Naive thymus-derived CD4-positive, alpha-beta T cell (primary cell): Measurements from ENCODE around the gene DHRS9. TPM values are rescaled to one million over a fixed set of nuclear protein-coding genes. Genes with fewer than 3 reads are reported as not detected.

ENCODE experiments used
- ATAC-seq: fragments of 150-1000 bp; cut with Tn5 transposase; 2 replicates; pipeline ENCODE4 v1.10.0; 2021; ENCODE audit warnings: mild to moderate bottlenecking, moderate library complexity
- CTCF ChIA-PET: fragments of 350-600 bp; sonication (Branson Sonifier 250); formaldehyde crosslinking; loops from one replicate; lab custom pipeline; 2021; ENCODE audit warnings: antibody characterized with exemption; lab: Charles Lee
- POLR2A ChIA-PET: fragments of 350-600 bp; sonication (Branson Sonifier 250); formaldehyde crosslinking; loops from one replicate; lab custom pipeline; 2021; ENCODE audit warnings: antibody characterized with exemption, inconsistent platforms; lab: Charles Lee
- DNase-seq, 9 donors: peaks; one replicate each; pipeline versions ENCODE4 v3.0.0 to v3.0.0-alpha.2; 2020 to 2022; ENCODE audit warnings: mixed read lengths in 1 of 9
- H3K27ac ChIP-seq: one replicate; pipeline ENCODE4 v1.7.0; 2013; ENCODE audit warnings: mild to moderate bottlenecking, low read depth, low read length, moderate library complexity
- H3K27me3 ChIP-seq, 2 donors: one replicate each; pipeline ENCODE4 v1.7.0; 2013; ENCODE audit warnings: low read length in 2 of 2, mild to moderate bottlenecking in 2 of 2, moderate library complexity in 2 of 2; ENCODE audit not compliant: control insufficient read depth in 2 of 2, insufficient read depth in 2 of 2
- H3K36me3 ChIP-seq, 3 experiments: 1 replicate in 2 of 3; 2 replicates in 1 of 3; pipeline ENCODE4 v1.7.0; 2013; ENCODE audit warnings: low read length in 3 of 3, mild to moderate bottlenecking in 3 of 3, moderate library complexity in 1 of 3; ENCODE audit not compliant: insufficient read depth in 3 of 3, control insufficient read depth in 2 of 3
- H3K4me1 ChIP-seq, 2 donors: one replicate each; pipeline ENCODE4 v1.7.0; 2013; ENCODE audit warnings: low read length in 2 of 2, mild to moderate bottlenecking in 2 of 2, moderate library complexity in 1 of 2; ENCODE audit not compliant: control insufficient read depth in 2 of 2, insufficient read depth in 2 of 2
- H3K4me3 ChIP-seq: 2 replicates; pipeline ENCODE4 v1.7.0; 2013; ENCODE audit warnings: mild to moderate bottlenecking, low read length
- H3K9me3 ChIP-seq, 3 experiments: 1 replicate in 2 of 3; 2 replicates in 1 of 3; pipeline ENCODE4 v1.7.0; 2013; ENCODE audit warnings: low read length in 3 of 3; ENCODE audit not compliant: control insufficient read depth in 2 of 3
- H3K27ac Mint-ChIP-seq, 9 donors: one replicate each; pipeline ENCODE4 v1.8.0; 2020 to 2022; ENCODE audit warnings: mixed read lengths in 9 of 9, mild to moderate bottlenecking in 8 of 9, moderate library complexity in 5 of 9, inconsistent platforms in 2 of 9
- H3K27me3 Mint-ChIP-seq, 5 donors: one replicate each; pipeline ENCODE4 v1.8.0; 2021 to 2022; ENCODE audit warnings: mixed read lengths in 5 of 5, mild to moderate bottlenecking in 1 of 5
- H3K36me3 Mint-ChIP-seq, 5 donors: one replicate each; pipeline ENCODE4 v1.8.0; 2020 to 2022; ENCODE audit warnings: mixed read lengths in 5 of 5, mild to moderate bottlenecking in 3 of 5, inconsistent platforms in 1 of 5
- H3K4me1 Mint-ChIP-seq, 7 donors: one replicate each; pipeline ENCODE4 v1.8.0; 2020 to 2022; ENCODE audit warnings: mixed read lengths in 7 of 7, mild to moderate bottlenecking in 3 of 7, inconsistent platforms in 1 of 7
- H3K4me3 Mint-ChIP-seq, 10 donors: one replicate each; pipeline ENCODE4 v1.8.0; 2020 to 2022; ENCODE audit warnings: mild to moderate bottlenecking in 10 of 10, mixed read lengths in 10 of 10, moderate library complexity in 6 of 10, inconsistent platforms in 2 of 10
- H3K9me3 Mint-ChIP-seq, 11 donors: one replicate each; pipeline ENCODE4 v1.8.0; 2020 to 2022; ENCODE audit warnings: mixed read lengths in 11 of 11, mild to moderate bottlenecking in 4 of 11, inconsistent platforms in 1 of 11, moderate library complexity in 1 of 11
- intact Hi-C, 2 donors: fragments of 100-400 bp; cut with micrococcal nuclease; formaldehyde crosslinking; loops; one replicate each; pipeline ENCODE4 v1.15.1; 2023
- polyA plus RNA-seq, 2 donors: library from polyadenylated mRNA; unstranded; fragments of 300-500 nt; fragmentation: Illumina TruSeq; gene quantifications; one replicate each; pipeline ENCODE4 v1.2.3, GENCODE V29; 2021
- total RNA-seq, 6 experiments: library from RNA in 5 of 6; stranded (reverse) in 5 of 6; gene quantifications; 1 replicate in 5 of 6; 2 replicates in 1 of 6; pipeline ENCODE4 v1.2.3 and lab custom pipeline; 2021 to 2026

Gene DHRS9
- total and polyA plus RNA-seq, 7 experiments from 2014 or later = 0.17 to 1.1 (median 0.30) TPM; not detected in 3

DNA sequence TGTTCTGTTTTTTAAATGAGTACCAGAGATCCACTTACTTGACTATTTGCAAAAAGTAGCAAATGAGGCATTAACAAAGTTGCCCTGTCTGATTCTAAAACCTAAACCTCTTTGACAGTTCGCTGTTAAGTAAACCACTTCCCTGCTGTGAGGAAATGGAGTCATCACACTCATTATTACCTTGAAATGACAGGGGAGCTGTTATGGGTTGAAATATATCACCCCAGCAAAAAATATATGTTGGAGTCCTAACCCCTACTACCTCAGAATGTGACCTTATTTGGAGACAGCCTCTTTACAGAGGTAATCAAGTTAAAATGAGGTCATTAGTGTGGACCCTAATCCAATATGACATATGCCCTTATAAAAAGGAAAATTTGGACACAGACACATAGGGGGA, 36.1 kb downstream of the DHRS9 start:
- ChIA-PET POLR2A (no interaction called here), CTCF (interaction anchor here (0.6 kb wide), 1 partner anchor 38 kb away, joined by 3 read pairs; no protein-coding TSS in a partner anchor)
- Mint-ChIP-seq H3K27ac (peak overlapping the region in 3 of 9 donors; percentile 18 to 60 (median 37)), H3K9me3 (peaks cover 0 to 2% (median 0%) of the 10 kb centered on the region in 11 donors), H3K36me3 (peaks cover 0 to 4% (median 0%) of the 10 kb centered on the region in 5 donors), H3K27me3 (no peaks in the 10 kb centered on the region), H3K4me1 (peaks cover 46 to 62% (median 52%) of the 10 kb centered on the region in 7 donors), H3K4me3 (peak overlapping the region in 8 of 10 donors; percentile 11 to 68 (median 40))
- no peaks in the 10 kb centered on the region for H3K9me3 ChIP-seq
- H3K27me3 ChIP-seq = no peaks in the 10 kb centered on the region
- H3K4me3 ChIP-seq = no peak overlapping the region
- intact Hi-C loops = loop anchor here (5.0 kb wide), 3 partner anchors 88 to 357 kb away; partner anchors contain the start of gene LRP2 (in 1 of the 2)
- no peak for DNase-seq
- peaks cover 48 to 52% of the 10 kb centered on the region in 2 donors for H3K4me1 ChIP-seq
- ATAC-seq = no peak
- no peak overlapping the region for H3K27ac ChIP-seq
- H3K36me3 ChIP-seq = no peaks in the 10 kb centered on the region

GRCh38 chr2:169106134-169106533, 36.8 kb downstream of the DHRS9 start:
- intact Hi-C loops = loop anchor here (2.0 to 5.0 kb wide), 4 partner anchors 33 to 356 kb away; partner anchors contain the start of gene LRP2 (in 1 of the 2)
- peaks cover 46 to 66% (median 52%) of the 10 kb centered on the region in 7 donors for H3K4me1 Mint-ChIP-seq
- H3K36me3 ChIP-seq = no peaks in the 10 kb centered on the region
- H3K4me3 Mint-ChIP-seq = peak overlapping the region in 5 of 10 donors; percentile 7 to 58 (median 40)
- DNase-seq (no peak), ATAC-seq (no peak)
- H3K9me3 ChIP-seq = no peaks in the 10 kb centered on the region
- no peak overlapping the region for H3K27ac ChIP-seq
- H3K4me3 ChIP-seq = no peak overlapping the region
- H3K27me3 Mint-ChIP-seq = no peaks in the 10 kb centered on the region
- H3K36me3 Mint-ChIP-seq = peaks cover 0 to 4% (median 0%) of the 10 kb centered on the region in 5 donors
- H3K4me1 ChIP-seq = peaks cover 48 to 52% of the 10 kb centered on the region in 2 donors
- H3K9me3 Mint-ChIP-seq = peaks cover 0 to 2% (median 0%) of the 10 kb centered on the region in 11 donors
- peak overlapping the region in 1 of 9 donors; percentile 18 for H3K27ac Mint-ChIP-seq
- H3K27me3 ChIP-seq = no peaks in the 10 kb centered on the region
- ChIA-PET CTCF (no interaction called here), POLR2A (no interaction called here)

DNA sequence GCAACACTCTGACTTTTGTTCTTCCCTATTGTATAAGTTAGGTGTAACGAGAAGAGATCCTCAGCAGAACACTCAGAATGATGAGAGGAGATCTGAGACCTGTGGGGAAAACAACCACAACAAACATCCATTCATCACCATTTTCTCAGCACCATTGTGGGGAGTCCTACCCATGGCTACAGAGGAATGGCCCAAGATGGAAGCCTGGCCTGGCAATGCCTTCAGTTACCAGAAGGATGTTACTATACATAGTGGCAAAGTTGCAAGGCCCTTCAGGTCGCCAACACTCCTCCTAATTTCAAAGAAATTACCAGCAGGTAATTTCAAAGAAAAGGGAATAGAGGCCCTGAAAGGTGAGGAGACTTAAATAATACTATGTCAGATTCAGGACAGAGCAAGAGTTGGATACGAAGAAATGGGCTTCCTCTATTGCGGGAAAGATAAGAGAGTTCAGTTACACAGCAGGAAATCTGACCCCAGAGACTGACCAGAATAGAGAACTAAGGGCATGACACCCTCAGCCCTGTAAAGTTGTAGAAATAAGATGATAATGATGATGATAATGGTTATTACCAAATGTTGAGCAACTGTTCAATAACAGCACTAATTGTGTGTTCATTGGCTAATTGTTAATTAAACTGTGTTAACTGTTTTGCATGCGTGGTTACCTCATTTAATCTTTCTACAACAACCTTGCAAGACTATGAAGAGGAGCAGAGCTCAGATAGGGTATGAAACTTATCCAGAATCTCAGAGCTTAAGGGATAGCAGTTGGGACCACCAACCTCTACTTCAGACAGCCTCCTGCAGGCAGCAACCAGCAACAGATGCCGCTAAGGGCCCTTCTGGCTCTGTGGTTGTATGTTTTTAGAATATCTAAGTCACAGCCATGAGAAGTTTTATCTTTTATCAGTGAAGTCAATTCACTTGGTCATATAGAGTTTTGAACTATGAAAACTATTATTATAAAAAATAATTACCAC, 37.5 kb downstream of the DHRS9 start:
- H3K4me3 Mint-ChIP-seq = peak overlapping the region in 8 of 10 donors; percentile 4 to 58 (median 30)
- no peak overlapping the region for H3K27ac ChIP-seq
- H3K36me3 ChIP-seq = no peaks in the 10 kb centered on the region
- H3K4me1 ChIP-seq = peaks cover 48 to 52% of the 10 kb centered on the region in 2 donors
- H3K36me3 Mint-ChIP-seq = peaks cover 0 to 4% (median 0%) of the 10 kb centered on the region in 5 donors
- H3K27me3 ChIP-seq = no peaks in the 10 kb centered on the region
- H3K4me3 ChIP-seq = no peak overlapping the region
- H3K9me3 Mint-ChIP-seq = no peaks in the 10 kb centered on the region
- DNase-seq = no peak
- no peaks in the 10 kb centered on the region for H3K27me3 Mint-ChIP-seq
- H3K27ac Mint-ChIP-seq = peak overlapping the region in 1 of 9 donors; percentile 24
- CTCF ChIA-PET = interaction anchor here (0.8 to 7.0 kb wide), 3 partner anchors 10 to 33 kb away, joined by 3 to 85 read pairs (median 52); no protein-coding TSS in a partner anchor
- POLR2A ChIA-PET = no interaction called here
- no peaks in the 10 kb centered on the region for H3K9me3 ChIP-seq
- H3K4me1 Mint-ChIP-seq = peaks cover 46 to 66% (median 52%) of the 10 kb centered on the region in 7 donors
- peak; percentile 39 for ATAC-seq
- intact Hi-C loops = loop anchor here (1.0 to 5.0 kb wide), 5 partner anchors 34 to 355 kb away; partner anchors contain the start of gene LRP2 (in 1 of the 2)

DNA sequence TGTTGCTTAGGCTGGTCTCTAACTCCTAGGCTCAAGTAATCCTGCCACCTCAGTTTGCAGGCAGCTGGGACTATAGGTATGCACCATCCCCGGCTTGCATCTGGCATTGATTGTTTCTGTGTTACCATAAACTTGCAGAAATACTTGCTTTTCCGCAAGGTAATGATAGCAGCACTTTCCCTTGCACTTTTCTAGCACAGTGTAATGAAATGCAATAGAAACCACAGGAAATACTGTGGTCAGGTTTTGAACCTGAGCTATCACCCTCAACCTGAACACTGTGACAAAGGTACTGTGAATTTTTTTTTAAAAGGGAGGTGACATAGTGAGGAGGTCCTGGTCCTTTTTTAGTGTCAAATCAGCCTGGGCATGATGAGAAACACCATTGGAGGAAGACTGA, 38.3 kb downstream of the DHRS9 start:
- POLR2A ChIA-PET = no interaction called here

DNA sequence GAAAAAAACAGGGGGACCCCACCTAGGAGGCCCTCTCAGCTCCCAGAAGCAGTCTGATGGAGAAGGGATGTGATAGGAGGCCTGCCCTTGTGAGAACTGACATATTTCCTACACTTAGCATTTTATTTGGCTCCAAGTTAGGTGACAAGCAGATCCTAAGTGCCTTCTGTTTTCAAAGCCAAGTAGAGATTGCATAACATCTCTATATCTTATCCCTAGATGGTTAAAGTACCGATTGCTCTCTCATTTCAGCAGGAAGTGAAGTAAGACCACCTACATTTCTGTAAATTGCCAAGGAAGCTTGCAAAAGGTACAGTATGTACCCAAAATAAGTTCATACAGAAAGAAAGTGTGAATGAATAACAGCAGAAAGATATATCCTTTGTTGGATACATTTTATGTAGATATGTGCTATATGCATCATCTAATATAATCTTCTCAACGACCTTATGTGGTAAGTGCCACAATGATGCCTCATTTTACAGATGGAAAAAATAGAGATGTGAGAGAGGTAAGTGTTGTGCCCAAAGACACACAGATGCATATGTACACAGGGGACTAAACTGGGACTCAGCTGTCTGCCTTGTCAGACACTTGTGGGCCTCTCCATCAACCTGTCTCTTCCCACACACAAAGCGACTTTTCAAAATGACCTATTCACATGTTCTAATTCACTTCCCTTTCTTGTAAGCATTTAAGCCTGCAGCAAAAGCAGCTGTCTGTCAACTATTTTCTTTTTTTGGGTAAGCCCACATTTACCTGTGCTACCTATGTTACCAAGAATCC, 38.9 kb downstream of the DHRS9 start:
- no peak overlapping the region for H3K4me3 ChIP-seq
- peak overlapping the region in 6 of 10 donors; percentile 10 to 65 (median 50) for H3K4me3 Mint-ChIP-seq
- no peak overlapping the region for H3K27ac ChIP-seq
- H3K4me1 Mint-ChIP-seq = peaks cover 44 to 65% (median 52%) of the 10 kb centered on the region in 7 donors
- no peaks in the 10 kb centered on the region for H3K27me3 ChIP-seq
- H3K4me1 ChIP-seq = peaks cover 48 to 52% of the 10 kb centered on the region in 2 donors
- ATAC-seq (no peak), DNase-seq (no peak)
- POLR2A ChIA-PET = no interaction called here
- no peaks in the 10 kb centered on the region for H3K9me3 ChIP-seq
- no peaks in the 10 kb centered on the region for H3K36me3 ChIP-seq
- CTCF ChIA-PET = interaction anchor here (0.8 to 7.0 kb wide), 7 partner anchors 9 to 1692 kb away, joined by 3 to 85 read pairs (median 6); no protein-coding TSS in a partner anchor
- intact Hi-C loops = loop anchor here (2.0 to 5.0 kb wide), 4 partner anchors 91 to 819 kb away; partner anchors contain the start of gene LRP2 (in 1 of the 2)
- H3K27me3 Mint-ChIP-seq = no peaks in the 10 kb centered on the region
- H3K9me3 Mint-ChIP-seq = no peaks in the 10 kb centered on the region
- H3K27ac Mint-ChIP-seq = peak overlapping the region in 5 of 9 donors; percentile 25 to 77 (median 63)
- H3K36me3 Mint-ChIP-seq = peaks cover 0 to 4% (median 0%) of the 10 kb centered on the region in 5 donors

More for the DNA sequence above, 38.3 kb downstream of the DHRS9 start:
- Mint-ChIP-seq H3K36me3 (peaks cover 0 to 4% (median 0%) of the 10 kb centered on the region in 5 donors), H3K4me3 (peak overlapping the region in 8 of 10 donors; percentile 26 to 66 (median 60)), H3K4me1 (peaks cover 46 to 66% (median 52%) of the 10 kb centered on the region in 7 donors), H3K9me3 (no peaks in the 10 kb centered on the region), H3K27me3 (no peaks in the 10 kb centered on the region), H3K27ac (peak overlapping the region in 6 of 9 donors; percentile 25 to 77 (median 60))
- H3K36me3 ChIP-seq = no peaks in the 10 kb centered on the region
- no peak overlapping the region for H3K27ac ChIP-seq
- peaks cover 48 to 52% of the 10 kb centered on the region in 2 donors for H3K4me1 ChIP-seq
- no peaks in the 10 kb centered on the region for H3K9me3 ChIP-seq
- intact Hi-C loops = loop anchor here (1.0 to 5.0 kb wide), 6 partner anchors 35 to 819 kb away; partner anchors contain the start of gene LRP2 (in 1 of the 2)
- no peak overlapping the region for H3K4me3 ChIP-seq
- peak; percentile 88 for ATAC-seq
- DNase-seq = peak in 8 of 9 donors; percentile 24 to 81 (median 69)
- no peaks in the 10 kb centered on the region for H3K27me3 ChIP-seq
- CTCF ChIA-PET = interaction anchor here (0.8 to 7.0 kb wide), 4 partner anchors 11 to 146 kb away, joined by 3 to 85 read pairs (median 28); no protein-coding TSS in a partner anchor
